HAP-1 (cell line): Measurements from ENCODE around the gene MED27.
"Not testable (repeated sequence)": the region's sequence is repeated elsewhere in the genome, so short reads cannot be mapped to it uniquely, and the experiment has no call there.

Source experiments
- DNase-seq, 2 experiments: peaks; one replicate each; pipeline ENCODE4 v3.0.0-alpha.2; 2016 to 2020; ENCODE audit warnings: low spot score in 2 of 2
- H3K27me3 ChIP-seq: fragments of 250-450 bp; sonication (Bioruptor Pico); 2 replicates; pipeline ENCODE4 v1.5.1; 2020; ENCODE audit warnings: low read depth, mild to moderate bottlenecking, moderate library complexity
- H3K36me3 ChIP-seq: fragments of 250-450 bp; sonication (Bioruptor Pico); replicated peaks from 2 replicates; pipeline ENCODE4 v1.5.1; 2020; ENCODE audit warnings: mild to moderate bottlenecking
- H3K4me1 ChIP-seq: fragments of 250-450 bp; sonication (Bioruptor Pico); 2 replicates; pipeline ENCODE4 v1.5.1; 2020; ENCODE audit warnings: mild to moderate bottlenecking
- H3K4me3 ChIP-seq: fragments of 250-450 bp; sonication (Bioruptor Pico); 2 replicates; pipeline ENCODE4 v1.5.1; 2020; ENCODE audit warnings: mild to moderate bottlenecking, moderate library complexity
- H3K9me3 ChIP-seq: fragments of 250-450 bp; sonication (Bioruptor Pico); 2 replicates; pipeline ENCODE4 v1.5.1; 2020; ENCODE audit warnings: mild to moderate bottlenecking, moderate library complexity
- in situ Hi-C: fragments of 300-500 bp; cut with MboI; formaldehyde crosslinking; loops from 3 replicates; pipeline ENCODE4 v1.14.3; 2020; ENCODE audit warnings: low sequenced_read_pairs, inconsistent platforms, mixed read lengths

MED27 gene

DNA sequence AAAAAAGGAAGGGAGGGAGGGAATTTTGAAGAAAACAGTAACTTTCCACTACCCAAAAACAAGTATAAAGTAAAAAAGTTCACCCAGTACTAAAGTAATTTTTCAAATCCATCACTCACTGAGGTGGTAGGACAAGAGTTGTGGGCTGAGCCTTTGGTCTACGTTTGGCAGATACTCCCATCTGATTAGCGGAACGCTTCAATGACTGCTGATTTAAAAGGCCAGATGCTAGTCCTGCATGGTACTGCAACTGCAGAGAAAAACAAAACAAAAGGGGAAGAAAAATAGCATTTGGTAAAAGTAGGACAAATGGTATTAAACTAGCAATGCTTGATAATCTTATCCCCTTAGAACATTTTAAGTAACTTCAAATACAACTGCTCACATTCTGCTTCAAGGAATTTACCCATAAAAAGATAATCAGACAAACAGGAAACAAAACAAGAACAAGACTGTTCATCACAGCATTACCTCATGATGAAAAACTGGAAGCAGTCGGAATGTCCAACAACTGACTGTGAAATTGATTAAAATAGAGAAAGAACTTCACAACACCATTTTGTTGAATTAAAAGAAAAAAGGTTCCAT is 65.4 kb downstream of the MED27 start:
- Histone ChIP-seq H3K27me3 (no peaks in the 10 kb centered on the region), H3K36me3 (peaks cover 4% of the 10 kb centered on the region; the same call in 1 of the 2 replicates), H3K4me3 (no peak overlapping the region), H3K9me3 (no peaks in the 10 kb centered on the region), H3K4me1 (peaks cover 7% of the 10 kb centered on the region)
- in situ Hi-C loops: no loop called here
- DNase-seq: no peak

DNA sequence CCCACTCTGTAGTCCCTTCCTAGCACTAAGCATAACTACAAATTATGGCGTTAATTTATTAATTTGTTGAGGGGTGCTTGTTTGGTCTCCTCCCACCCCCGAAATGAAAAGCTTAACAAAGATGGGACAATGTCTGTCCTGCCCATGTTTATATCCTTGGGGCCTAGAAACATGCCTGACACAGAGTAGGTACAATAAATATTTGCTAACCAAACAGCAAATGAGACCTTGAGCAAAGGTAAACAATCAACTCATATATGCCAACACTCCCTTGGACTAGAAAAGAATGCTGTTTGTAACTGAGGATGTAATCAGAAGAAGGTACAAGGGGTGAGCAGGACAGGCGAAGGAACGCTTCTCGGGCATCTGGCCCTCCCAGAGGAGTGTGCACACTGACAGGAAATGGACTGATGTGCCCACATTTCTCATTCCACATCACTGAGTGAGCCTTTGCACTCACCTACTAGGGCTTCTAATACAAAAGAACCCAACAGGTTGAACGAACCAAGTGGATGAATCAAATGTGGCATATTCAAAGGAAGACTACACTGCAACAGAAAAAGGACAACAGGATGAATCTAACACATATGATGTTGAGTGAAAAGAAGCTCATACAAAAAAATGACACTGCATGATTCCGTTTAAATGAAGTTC is 66.8 kb downstream of the MED27 start:
- no peaks in the 10 kb centered on the region for H3K9me3 ChIP-seq
- H3K36me3 ChIP-seq: peaks cover 4% of the 10 kb centered on the region; the same call in 1 of the 2 replicates
- no peak overlapping the region for H3K4me3 ChIP-seq
- DNase-seq: no peak
- in situ Hi-C loops: no loop called here
- no peaks in the 10 kb centered on the region for H3K27me3 ChIP-seq
- peaks cover 22% of the 10 kb centered on the region for H3K4me1 ChIP-seq

DNA sequence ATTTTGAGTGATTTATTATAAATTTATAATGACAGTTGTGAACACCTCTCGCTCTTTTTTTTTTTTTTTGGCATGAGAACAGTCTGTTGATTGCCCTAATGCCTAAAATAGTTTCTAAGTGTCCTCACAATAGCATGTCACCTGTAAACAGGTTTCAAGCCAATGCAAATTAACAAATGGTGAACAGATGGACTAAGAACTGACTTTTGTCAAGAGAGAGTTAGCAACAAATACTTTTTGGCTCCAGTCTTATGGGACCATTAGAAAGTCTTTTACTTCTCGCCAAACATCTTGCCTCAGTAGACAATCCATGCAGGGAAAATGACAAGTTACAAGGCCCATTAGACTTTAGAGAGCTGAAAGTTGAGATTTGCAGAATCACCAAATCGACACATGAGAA is 67.8 kb downstream of the MED27 start:
- H3K36me3 ChIP-seq: peaks cover 4% of the 10 kb centered on the region; the same call in 1 of the 2 replicates
- in situ Hi-C loops: no loop called here
- H3K9me3 ChIP-seq: no peaks in the 10 kb centered on the region
- no peaks in the 10 kb centered on the region for H3K27me3 ChIP-seq
- no peak overlapping the region for H3K4me3 ChIP-seq
- peaks cover 23% of the 10 kb centered on the region for H3K4me1 ChIP-seq
- no peak for DNase-seq

DNA sequence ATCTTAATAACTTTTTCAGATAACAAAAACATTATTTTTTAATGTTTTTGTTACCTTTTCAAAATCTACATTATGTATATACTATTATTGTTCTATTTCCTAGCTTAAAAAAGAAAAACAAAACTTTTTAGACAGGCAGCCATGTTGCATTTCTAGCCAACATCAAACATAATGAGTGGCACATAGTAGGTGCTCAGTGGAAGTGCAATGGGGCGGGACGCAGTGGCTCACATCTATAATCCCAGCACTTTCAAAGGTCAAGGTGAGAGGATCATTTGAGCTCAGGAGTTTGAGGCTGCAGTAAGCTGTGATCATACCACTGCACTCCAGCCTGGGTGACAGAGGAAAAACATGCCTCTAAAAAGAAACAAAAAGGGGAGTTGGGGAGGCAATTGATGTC is 68.4 kb downstream of the MED27 start:
- H3K4me1 ChIP-seq: peaks cover 23% of the 10 kb centered on the region

DNA sequence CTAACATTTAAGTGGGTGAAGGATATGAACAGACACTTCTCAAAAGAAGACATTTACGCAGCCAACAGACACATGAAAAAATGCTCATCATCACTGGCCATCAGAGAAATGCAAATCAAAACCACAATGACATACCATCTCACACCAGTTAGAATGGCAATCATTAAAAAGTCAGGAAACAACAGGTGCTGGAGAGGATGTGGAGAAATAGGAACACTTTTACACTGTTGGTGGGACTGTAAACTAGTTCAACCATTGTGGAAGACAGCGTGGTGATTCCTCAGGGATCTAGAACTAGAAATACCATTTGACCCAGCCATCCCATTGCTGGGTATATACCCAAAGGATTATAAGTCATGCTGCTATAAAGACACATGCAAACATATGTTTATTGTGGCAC is 69.5 kb downstream of the MED27 start:
- H3K36me3 ChIP-seq, H3K4me3 ChIP-seq, H3K9me3 ChIP-seq, H3K27me3 ChIP-seq, DNase-seq, in situ Hi-C loops: not testable (repeated sequence)
- H3K4me1 ChIP-seq: peaks cover 23% of the 10 kb centered on the region

More for the DNA sequence above, 68.4 kb downstream of the MED27 start:
- H3K36me3 ChIP-seq: peaks cover 4% of the 10 kb centered on the region; the same call in 1 of the 2 replicates
- no peaks in the 10 kb centered on the region for H3K9me3 ChIP-seq
- no peak overlapping the region for H3K4me3 ChIP-seq
- H3K27me3 ChIP-seq: no peaks in the 10 kb centered on the region
- in situ Hi-C loops: no loop called here
- DNase-seq: no peak

DNA sequence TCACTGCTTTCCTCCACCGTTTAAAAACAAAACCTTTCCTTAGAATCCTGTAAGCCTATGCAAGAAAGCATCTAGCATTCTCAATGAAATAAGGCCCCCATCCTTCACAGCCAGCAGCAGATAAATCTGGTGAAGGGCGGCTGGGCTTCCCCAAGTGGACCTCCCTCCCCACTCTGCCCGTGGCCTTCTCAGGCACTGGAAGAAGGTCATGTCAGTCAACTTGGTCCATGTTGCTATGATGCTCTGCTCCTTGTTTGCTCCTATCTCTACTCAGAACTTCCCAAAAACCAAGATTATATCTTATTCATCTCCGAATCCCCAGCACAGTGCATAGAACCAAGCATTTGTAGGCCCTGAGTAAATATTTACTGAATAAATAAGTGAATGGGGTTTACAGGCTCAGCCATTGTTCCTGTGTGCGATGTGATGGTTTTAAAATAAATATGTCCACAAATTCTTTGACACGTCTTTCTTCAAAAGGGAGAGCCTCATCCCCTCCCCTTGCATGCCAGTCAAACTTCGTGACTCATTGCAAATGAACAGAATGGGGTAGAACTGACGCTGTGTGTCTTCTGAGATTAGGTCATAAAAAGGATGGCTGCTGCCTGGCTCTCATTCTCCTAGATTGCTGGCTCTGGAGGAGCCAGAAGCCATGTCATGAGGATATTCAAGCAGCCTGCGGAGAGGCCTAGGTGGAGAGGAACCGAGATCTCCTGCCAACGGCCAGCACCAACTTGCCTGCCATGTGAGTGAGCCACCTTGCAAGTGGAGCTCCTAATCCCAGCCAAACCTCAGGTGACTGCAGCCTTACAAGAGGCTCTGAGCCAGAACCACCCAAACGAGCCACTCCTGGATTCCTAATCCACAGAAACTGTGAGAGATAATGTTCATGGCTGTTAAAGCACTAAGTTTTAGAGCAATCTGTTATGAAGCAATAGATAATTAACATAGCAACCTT is 70.5 kb downstream of the MED27 start:
- no peak for DNase-seq
- no peaks in the 10 kb centered on the region for H3K27me3 ChIP-seq
- H3K4me1 ChIP-seq: peaks cover 27% of the 10 kb centered on the region
- no peak overlapping the region for H3K4me3 ChIP-seq
- no peaks in the 10 kb centered on the region for H3K9me3 ChIP-seq
- H3K36me3 ChIP-seq: peaks cover 4% of the 10 kb centered on the region; the same call in 1 of the 2 replicates
- in situ Hi-C loops: no loop called here

DNA sequence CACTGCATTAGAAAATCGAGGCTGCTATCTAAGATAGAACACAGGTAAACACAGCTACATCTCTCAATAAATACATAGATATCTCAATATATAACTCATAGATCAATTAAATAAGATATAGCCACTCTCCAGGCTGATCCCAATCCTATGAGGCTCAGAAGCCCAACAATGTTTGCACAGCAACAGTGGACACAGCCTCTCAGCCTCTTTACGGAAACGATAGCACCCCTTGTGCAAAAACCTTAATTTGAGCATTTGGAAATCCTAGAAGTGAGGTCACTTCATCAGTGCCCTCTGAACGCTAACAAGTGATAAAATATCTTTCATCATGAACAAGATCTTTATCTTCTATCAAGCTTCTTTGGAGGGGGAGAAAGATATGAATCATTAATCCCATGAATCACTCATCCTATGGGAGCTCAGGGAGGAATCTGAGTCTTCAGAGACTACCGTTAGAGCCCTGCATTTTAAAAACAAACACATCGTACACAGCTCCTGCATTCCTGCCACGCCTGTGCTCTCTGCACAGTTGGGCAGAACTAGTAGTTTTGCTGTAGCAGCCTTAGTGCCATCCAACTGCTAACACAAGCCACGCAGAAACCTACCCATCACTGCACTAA is 71.4 kb downstream of the MED27 start:
- Histone ChIP-seq H3K27me3 (no peaks in the 10 kb centered on the region), H3K36me3 (no peaks in the 10 kb centered on the region; the same call in 1 of the 2 replicates), H3K4me1 (peaks cover 36% of the 10 kb centered on the region), H3K4me3 (no peak overlapping the region), H3K9me3 (no peaks in the 10 kb centered on the region)
- in situ Hi-C loops: no loop called here
- DNase-seq: no peak

DNA sequence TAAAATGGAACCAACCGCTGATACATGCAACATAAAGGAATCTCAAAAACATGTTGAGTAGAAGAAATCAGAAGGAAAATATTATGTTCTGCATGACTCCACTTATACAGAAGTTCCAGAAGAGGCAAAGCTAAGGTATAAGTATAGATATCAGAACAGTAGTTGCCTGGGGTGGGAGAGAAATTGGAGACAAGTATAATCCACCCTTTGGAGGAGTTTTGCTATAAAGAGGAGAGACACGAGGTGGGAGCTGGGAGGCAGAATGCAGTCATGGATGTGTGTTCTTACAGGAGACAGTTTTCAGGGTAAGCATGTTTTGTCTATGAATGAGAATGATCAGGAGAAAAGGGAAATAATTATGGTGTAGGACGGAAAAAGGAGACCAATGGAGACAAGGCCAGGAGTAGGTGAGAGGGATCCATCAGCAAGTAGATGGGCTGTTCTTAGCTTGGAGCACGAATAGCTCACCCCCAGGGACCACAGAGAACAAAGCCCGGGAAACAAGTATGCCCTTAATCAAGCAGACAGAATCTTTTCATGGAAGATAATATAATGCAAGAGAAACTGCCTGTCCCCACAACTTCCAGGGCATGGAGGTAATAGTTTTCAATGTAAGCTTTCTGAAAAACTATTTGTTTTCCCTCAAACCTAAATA is 72.2 kb downstream of the MED27 start:
- Histone ChIP-seq H3K9me3 (no peaks in the 10 kb centered on the region), H3K4me3 (no peak overlapping the region), H3K4me1 (peaks cover 40% of the 10 kb centered on the region), H3K27me3 (no peaks in the 10 kb centered on the region), H3K36me3 (no peaks in the 10 kb centered on the region)
- in situ Hi-C loops: no loop called here
- DNase-seq: peak; percentile 16 to 18

DNA sequence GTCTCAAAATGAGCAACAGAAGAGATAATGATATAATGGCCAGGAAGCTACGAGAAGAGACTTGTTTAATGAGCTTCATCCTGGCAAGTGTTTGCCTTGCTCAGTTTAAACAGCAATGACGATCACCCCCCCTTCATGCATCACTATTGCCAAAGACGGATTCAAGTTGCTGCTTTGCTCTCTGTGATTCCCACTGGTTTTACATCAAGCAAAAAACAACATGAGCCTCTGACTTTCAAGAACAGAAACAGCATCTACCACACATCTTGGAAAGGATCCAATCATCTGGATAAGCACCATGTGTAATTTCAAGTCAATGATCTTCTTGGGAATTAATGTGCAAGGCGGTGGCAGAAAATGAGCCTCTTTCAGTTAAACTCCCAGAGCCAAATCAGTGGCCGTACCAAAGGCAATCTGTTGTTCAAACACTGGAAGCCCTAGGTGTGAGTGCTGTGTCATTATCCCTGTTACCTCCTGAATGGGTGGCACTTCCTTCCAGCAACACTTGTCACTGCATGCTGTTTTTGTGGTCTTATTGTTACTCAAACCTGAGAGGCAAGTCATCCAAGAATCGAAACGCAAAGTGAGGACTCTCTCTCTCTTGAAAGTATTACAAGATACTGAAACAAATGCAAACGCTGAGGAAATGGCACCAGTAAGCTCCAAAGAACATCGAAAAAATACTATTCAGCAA is 72.8 kb downstream of the MED27 start:
- H3K27me3 ChIP-seq: no peaks in the 10 kb centered on the region
- no peaks in the 10 kb centered on the region for H3K9me3 ChIP-seq
- H3K4me3 ChIP-seq: no peak overlapping the region
- in situ Hi-C loops: no loop called here
- H3K36me3 ChIP-seq: no peaks in the 10 kb centered on the region
- H3K4me1 ChIP-seq: peaks cover 47% of the 10 kb centered on the region
- no peak for DNase-seq

DNA sequence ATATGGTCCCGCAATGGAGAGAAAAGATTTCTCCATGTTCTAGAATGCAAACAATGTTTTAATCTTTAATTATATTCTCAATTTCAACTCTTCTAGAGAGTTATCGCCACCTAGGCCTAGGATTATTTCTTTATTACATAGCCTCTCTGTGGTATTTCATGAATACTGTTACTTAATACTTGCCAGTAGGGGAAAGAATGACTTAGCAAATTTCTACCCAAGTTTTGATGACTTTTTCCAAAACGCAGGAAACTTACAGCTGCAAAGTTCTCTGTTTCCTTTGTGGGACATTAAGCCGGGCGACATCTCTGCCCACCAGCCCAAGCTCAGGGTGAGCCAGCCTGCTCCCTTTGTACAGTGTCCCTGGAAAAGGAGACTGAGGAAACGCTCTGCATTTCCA is 73.8 kb downstream of the MED27 start:
- no peaks in the 10 kb centered on the region for H3K27me3 ChIP-seq
- in situ Hi-C loops: no loop called here
- no peaks in the 10 kb centered on the region for H3K36me3 ChIP-seq
- H3K4me1 ChIP-seq: peaks cover 52% of the 10 kb centered on the region
- DNase-seq: no peak
- no peak overlapping the region for H3K4me3 ChIP-seq
- no peaks in the 10 kb centered on the region for H3K9me3 ChIP-seq

DNA sequence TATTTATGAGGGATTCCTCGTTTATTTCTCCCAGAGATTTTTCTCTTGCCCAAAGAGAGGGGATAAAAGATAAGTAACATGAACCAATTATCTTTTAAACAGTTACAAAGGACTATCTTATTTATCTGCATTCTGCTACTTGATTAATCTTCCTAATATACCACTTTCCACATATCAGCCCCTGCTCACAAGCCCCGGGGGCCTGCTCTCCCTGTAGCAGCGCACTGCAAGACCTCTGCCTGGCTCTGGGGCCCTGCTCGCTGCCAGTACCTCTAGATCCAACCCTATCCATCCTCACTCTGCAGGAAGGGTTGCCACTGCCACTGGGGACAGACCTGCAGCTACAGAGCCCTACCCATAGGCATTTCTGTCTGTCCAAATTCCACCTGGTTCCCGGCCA is 75.3 kb downstream of the MED27 start:
- Histone ChIP-seq H3K9me3 (no peaks in the 10 kb centered on the region), H3K27me3 (no peaks in the 10 kb centered on the region), H3K4me3 (no peak overlapping the region), H3K4me1 (peaks cover 47% of the 10 kb centered on the region), H3K36me3 (no peaks in the 10 kb centered on the region)
- in situ Hi-C loops: no loop called here
- DNase-seq: peak in 1 of 2 experiments; percentile 17

DNA sequence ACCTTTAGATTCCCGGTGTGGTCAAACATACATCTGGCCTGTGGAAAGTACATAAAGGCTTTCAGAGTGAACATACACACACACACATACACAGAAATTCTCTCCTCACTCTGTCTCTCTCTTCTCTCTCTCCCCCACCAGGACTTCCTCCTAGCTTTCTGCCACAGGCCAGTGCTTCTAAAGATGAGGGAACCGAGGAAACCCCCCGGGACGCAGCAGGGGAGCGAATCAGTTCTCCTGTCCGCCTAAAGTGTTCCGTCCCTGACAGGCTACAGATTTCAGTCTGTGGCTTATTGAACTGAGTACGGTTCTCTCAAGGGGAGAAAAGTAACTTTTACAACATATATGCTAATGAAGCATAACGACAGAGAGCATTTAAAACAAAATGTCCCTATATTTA is 75.8 kb downstream of the MED27 start:
- Histone ChIP-seq H3K9me3 (no peaks in the 10 kb centered on the region), H3K27me3 (no peaks in the 10 kb centered on the region), H3K36me3 (no peaks in the 10 kb centered on the region), H3K4me1 (peaks cover 43% of the 10 kb centered on the region), H3K4me3 (no peak overlapping the region)
- peak in 1 of 2 experiments; percentile 27 for DNase-seq
- in situ Hi-C loops: no loop called here

DNA sequence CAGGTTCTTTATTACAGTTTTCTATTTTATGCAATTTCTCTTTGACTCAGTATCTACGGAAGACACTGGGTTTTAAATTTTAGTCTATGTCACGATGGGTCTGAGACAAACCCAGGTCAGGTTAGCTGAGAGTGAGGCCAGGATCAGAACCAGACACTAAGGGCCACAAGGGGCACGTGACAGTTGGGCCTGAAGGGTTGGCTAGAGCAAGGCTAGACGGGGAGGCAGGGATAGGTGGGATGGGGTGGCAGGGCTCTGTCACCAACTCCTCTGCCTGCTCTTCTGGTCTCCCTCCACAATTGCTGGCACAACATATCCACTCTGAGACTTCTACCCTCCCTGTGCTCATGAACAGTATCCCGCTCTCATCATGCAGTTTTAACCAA is 76.4 kb downstream of the MED27 start:
- no peak overlapping the region for H3K4me3 ChIP-seq

More for the DNA sequence above, 76.4 kb downstream of the MED27 start:
- H3K9me3 ChIP-seq: no peaks in the 10 kb centered on the region
- peak in 1 of 2 experiments; percentile 47 for DNase-seq
- H3K4me1 ChIP-seq: peaks cover 37% of the 10 kb centered on the region
- H3K27me3 ChIP-seq: no peaks in the 10 kb centered on the region
- in situ Hi-C loops: no loop called here
- no peaks in the 10 kb centered on the region for H3K36me3 ChIP-seq
